Astrocyte of the cerebellum (primary cell): ENCODE data around the gene HEXB.

ENCODE experiments used
- DNase-seq: peaks from one replicate; pipeline ENCODE4 v3.0.0-alpha.2; 2011; ENCODE audit warnings: low read depth
- H3K4me3 ChIP-seq: 2 replicates; pipeline ENCODE4 v1.5.1; 2011; ENCODE audit warnings: mild to moderate bottlenecking, low read depth, low read length, moderate library complexity
- CTCF ChIP-seq: IDR thresholded peaks from 2 replicates; pipeline ENCODE4 v1.5.1; 2012; ENCODE audit warnings: low read length, low read depth, moderate library complexity, mild to moderate bottlenecking; ENCODE audit errors: missing control alignments
- in situ Hi-C: cut with HindIII; loops from 2 replicates; pipeline ENCODE4 v1.10.0; 2017; ENCODE audit warnings: low sequenced_read_pairs

The HEXB gene

GRCh38 chr5:74762599-74762998 is 77.6 kb downstream of the HEXB start:
- no peak overlapping the region for H3K4me3 ChIP-seq
- no peak for TF ChIP-seq CTCF
- in situ Hi-C loops, result no loop called here
- DNase-seq, result no peak

- no peak overlapping the region for H3K4me3 ChIP-seq
- in situ Hi-C loops, result no loop called here
- DNase-seq, result no peak
- TF ChIP-seq CTCF, result no peak
Measured at GRCh38 chr5:74763504-74763903, 78.5 kb downstream of the HEXB start.

GRCh38 chr5:74765201-74765600 is 80.2 kb downstream of the HEXB start:
- H3K4me3 ChIP-seq, result peak overlapping the region; percentile 96
- DNase-seq, result no peak
- in situ Hi-C loops, result no loop called here

GRCh38 chr5:74765929-74766328 is 80.9 kb downstream of the HEXB start:
- DNase-seq, result no peak
- H3K4me3 ChIP-seq, result peak overlapping the region; percentile 96
- no peak for TF ChIP-seq CTCF
- in situ Hi-C loops, result no loop called here

More at GRCh38 chr5:74765201-74765600, 80.2 kb downstream of the HEXB start:
- no peak for TF ChIP-seq CTCF

- peak; percentile 27 for TF ChIP-seq CTCF
- DNase-seq, result no peak
- peak overlapping the region; percentile 96 for H3K4me3 ChIP-seq
- in situ Hi-C loops, result no loop called here
Measured at GRCh38 chr5:74766418-74766848, 81.4 kb downstream of the HEXB start.

GRCh38 chr5:74766849-74767578 is 82.0 kb downstream of the HEXB start, which contains the start of the genes GFM2 and NSA2:
GFM2 (minus strand) TSS chr5:74767117; CDS start chr5:74763742, 3,375 bp downstream.
NSA2 (plus strand) TSS chr5:74767249; CDS start chr5:74767361, 112 bp downstream.
- peak; percentile 90 for DNase-seq
- in situ Hi-C loops, result no loop called here
- TF ChIP-seq CTCF, result no peak
- H3K4me3 ChIP-seq, result peak within 1 kb of the TSS; percentile 96
